H1 (cell line): ENCODE data around the gene FAM177B. TPM values are rescaled to one million over a fixed set of nuclear protein-coding genes. Genes with fewer than 3 reads are reported as not detected.

Source experiments
- CTCF ChIA-PET: fragments of 300-600 bp; sonication (Branson Sonifier 250); formaldehyde crosslinking; loops from one replicate; lab custom pipeline; 2021; ENCODE audit not compliant: partially characterized antibody; lab: Charles Lee
- POLR2A ChIA-PET: fragments of 300-600 bp; sonication (Branson Sonifier 250); formaldehyde crosslinking; loops from one replicate; lab custom pipeline; 2021; ENCODE audit warnings: inconsistent platforms; ENCODE audit not compliant: partially characterized antibody; lab: Charles Lee
- DNase-seq, 2 experiments: peaks; one replicate each; pipeline versions ENCODE4 v3.0.0 to v3.0.0-alpha.2; 2010 to 2022; ENCODE audit warnings: low spot score in 2 of 2, low read depth in 1 of 2, mixed read lengths in 1 of 2
- FAIRE-seq: peaks from 2 replicates; lab custom pipeline; 2011; peaks lifted over from hg19 to GRCh38; lab: Jason Lieb, UNC
- H2AFZ ChIP-seq: 2 replicates; pipeline ENCODE4 v1.8.1; 2012; ENCODE audit warnings: low read length, inconsistent platforms
- H2AK5ac ChIP-seq: 2 replicates; pipeline ENCODE4 v1.6.1; 2013; ENCODE audit warnings: low read depth, low read length
- H2BK120ac ChIP-seq: replicated peaks from 2 replicates; pipeline ENCODE3; 2013; ENCODE audit warnings: low read depth, low read length, inconsistent platforms
- H2BK12ac ChIP-seq: 2 replicates; pipeline ENCODE4 v1.6.1; 2013; ENCODE audit warnings: low read depth, low read length
- H2BK15ac ChIP-seq: 2 replicates; pipeline ENCODE4 v1.6.1; 2013; ENCODE audit warnings: low read length
- H2BK20ac ChIP-seq: 2 replicates; pipeline ENCODE4 v1.6.1; 2013; ENCODE audit warnings: low read length
- H2BK5ac ChIP-seq: 2 replicates; pipeline ENCODE4 v1.6.1; 2013; ENCODE audit warnings: low read depth, low read length
- H3K14ac ChIP-seq: 2 replicates; pipeline ENCODE4 v1.6.1; 2013; ENCODE audit warnings: inconsistent platforms; ENCODE audit not compliant: insufficient read length
- H3K18ac ChIP-seq: 2 replicates; pipeline ENCODE4 v1.6.1; 2013; ENCODE audit warnings: low read length; ENCODE audit errors: extremely low read depth
- H3K23ac ChIP-seq: 2 replicates; pipeline ENCODE4 v1.6.1; 2013; ENCODE audit warnings: inconsistent platforms; ENCODE audit not compliant: insufficient read length
- H3K23me2 ChIP-seq: 2 replicates; pipeline ENCODE4 v1.6.1; 2013; ENCODE audit warnings: low read depth, low read length
- H3K27ac ChIP-seq: 2 replicates; pipeline ENCODE4 v1.6.1; 2011; ENCODE audit warnings: low read depth, low read length, inconsistent platforms
- H3K27me3 ChIP-seq, 4 experiments: replicated peaks in 1 of 4; 1 replicate in 1 of 4; 2 replicates in 3 of 4; pipeline versions ENCODE4 v1.6.1 to v1.8.1; 2011 to 2013; ENCODE audit warnings: low read length in 3 of 4, mild to moderate bottlenecking in 3 of 4, inconsistent platforms in 2 of 4, mixed read lengths in 2 of 4, moderate library complexity in 1 of 4; ENCODE audit not compliant: control insufficient read depth in 3 of 4, insufficient read depth in 3 of 4; ENCODE audit errors: extremely low read depth in 1 of 4
- H3K36me3 ChIP-seq, 4 experiments: 2 replicates each; pipeline versions ENCODE4 v1.6.1 to v1.8.1; 2011 to 2013; ENCODE audit warnings: mild to moderate bottlenecking in 4 of 4, low read length in 3 of 4, moderate library complexity in 2 of 4, control low read depth in 1 of 4, inconsistent platforms in 1 of 4; ENCODE audit not compliant: insufficient read depth in 4 of 4, control insufficient read depth in 2 of 4
- H3K4ac ChIP-seq: replicated peaks from 2 replicates; pipeline ENCODE3; 2013; ENCODE audit warnings: low read length, low read depth, mixed read lengths, inconsistent platforms; ENCODE audit not compliant: insufficient read length
- H3K4me1 ChIP-seq, 4 experiments: replicated peaks in 1 of 4; 1 replicate in 1 of 4; 2 replicates in 3 of 4; pipeline versions ENCODE4 v1.6.1 to v1.8.1; 2011 to 2013; ENCODE audit warnings: low read length in 3 of 4, inconsistent platforms in 2 of 4, mixed read lengths in 1 of 4; ENCODE audit not compliant: insufficient read depth in 4 of 4, control insufficient read depth in 3 of 4
- H3K4me2 ChIP-seq, 2 experiments: 2 replicates each; pipeline versions ENCODE4 v1.6.1 to v1.8.1; 2011 to 2013; ENCODE audit warnings: low read depth in 2 of 2, low read length in 2 of 2, control low read depth in 1 of 2, inconsistent platforms in 1 of 2, mild to moderate bottlenecking in 1 of 2; ENCODE audit not compliant: insufficient read depth in 1 of 2
- H3K4me3 ChIP-seq, 4 experiments: fragments of 200-600, 300-600 bp in 1 of 4; sonication (generic), shearing (Covaris generic), sonication (Bioruptor Twin) in 1 of 4; 2 replicates each; pipeline versions ENCODE4 v1.5.1 to v1.8.1; 2011 to 2016; ENCODE audit warnings: low read length in 4 of 4, low read depth in 3 of 4, control low read depth in 2 of 4, inconsistent platforms in 2 of 4, mild to moderate bottlenecking in 2 of 4, mixed read lengths in 1 of 4, moderate library complexity in 1 of 4; ENCODE audit not compliant: insufficient read depth in 2 of 4; ENCODE audit errors: extremely low read depth in 1 of 4
- H3K56ac ChIP-seq: replicated peaks from 2 replicates; pipeline ENCODE3; 2013; ENCODE audit warnings: low read depth, mild to moderate bottlenecking, mixed read lengths, low read length, inconsistent platforms; ENCODE audit not compliant: insufficient read length
- H3K79me1 ChIP-seq: 2 replicates; pipeline ENCODE4 v1.6.1; 2013; ENCODE audit warnings: low read depth, low read length, control low read depth
- H3K79me2 ChIP-seq, 2 experiments: 2 replicates each; pipeline versions ENCODE4 v1.6.1 to v1.8.1; 2012 to 2013; ENCODE audit warnings: low read length in 2 of 2, mild to moderate bottlenecking in 2 of 2, inconsistent platforms in 1 of 2; ENCODE audit not compliant: insufficient read depth in 2 of 2, control insufficient read depth in 1 of 2
- H3K9ac ChIP-seq, 4 experiments: replicated peaks in 1 of 4; 1 replicate in 1 of 4; 2 replicates in 3 of 4; pipeline versions ENCODE4 v1.6.1 to v1.8.1; 2011 to 2013; ENCODE audit warnings: low read depth in 3 of 4, low read length in 3 of 4, control low read depth in 2 of 4, mild to moderate bottlenecking in 2 of 4, moderate library complexity in 2 of 4, inconsistent platforms in 1 of 4; ENCODE audit errors: extremely low read depth in 1 of 4
- H3K9me3 ChIP-seq, 2 experiments: 2 replicates each; pipeline versions ENCODE4 v1.6.1 to v1.8.1; 2012 to 2013; ENCODE audit warnings: mild to moderate bottlenecking in 2 of 2, moderate library complexity in 2 of 2, control low read depth in 1 of 2, inconsistent platforms in 1 of 2, low read depth in 1 of 2, low read length in 1 of 2, mixed read lengths in 1 of 2; ENCODE audit not compliant: insufficient read depth in 2 of 2
- H4K20me1 ChIP-seq, 2 experiments: replicated peaks in 1 of 2; 2 replicates each; pipeline versions ENCODE3 to v1.8.1; 2011 to 2013; ENCODE audit warnings: inconsistent platforms in 2 of 2, low read length in 2 of 2, mild to moderate bottlenecking in 1 of 2; ENCODE audit not compliant: insufficient read depth in 2 of 2, control insufficient read depth in 1 of 2
- H4K5ac ChIP-seq: 2 replicates; pipeline ENCODE4 v1.6.1; 2013; ENCODE audit warnings: low read length, low read depth, mixed read lengths, inconsistent platforms; ENCODE audit not compliant: insufficient read length
- H4K8ac ChIP-seq: 2 replicates; pipeline ENCODE4 v1.8.0; 2013; ENCODE audit warnings: mild to moderate bottlenecking, moderate library complexity, low read length, inconsistent platforms; ENCODE audit not compliant: insufficient read depth; ENCODE audit errors: extremely low read depth
- H4K91ac ChIP-seq: replicated peaks from 2 replicates; pipeline ENCODE3; 2013; ENCODE audit warnings: low read length, mixed read lengths, inconsistent platforms; ENCODE audit not compliant: insufficient read length
- CEBPB ChIP-seq: IDR thresholded peaks from 2 replicates; pipeline ENCODE4 v1.6.1; 2012; ENCODE audit warnings: low read depth, low read length
- polyA plus RNA-seq, 7 experiments: library from polyadenylated mRNA; depleted of rRNA in 3 of 7; stranded (reverse) in 5 of 7; unstranded in 2 of 7; fragments of >200 nt in 5 of 7; fragments of 200-250 nt in 2 of 7; gene quantifications; 1 replicate in 5 of 7; 2 replicates in 1 of 7; 4 replicates in 1 of 7; pipeline versions ENCODE4 v1.2.1 to v1.2.3, GENCODE V29; 2011 to 2013; ENCODE audit warnings: missing spikeins in 2 of 7, mixed read lengths in 2 of 7
- total RNA-seq: library from RNA; stranded (reverse); fragmentation: NEBNext Ultra II Directional; extraction: Animal tissue kit (Norgen Biotek cat#: 25700); gene quantifications from 2 replicates; pipeline ENCODE4 v1.2.1, GENCODE V29; 2021

Gene FAM177B
- total and polyA plus RNA-seq, 2 of the 8 experiments (the other 6 are each of a cell fraction or from before 2014, with no cell fraction given), result 0.06 TPM; not detected in 1

GRCh38 chr1:222783051-222783450 lies 46.0 kb downstream of the FAM177B start:
- FAIRE-seq (no peak), DNase-seq (no peak)
- Histone ChIP-seq H3K27ac (no peak overlapping the region), H3K4me1 (no peaks in the 10 kb centered on the region), H3K23me2 (no peaks in the 10 kb centered on the region), H3K4ac (no peak overlapping the region), H2BK12ac (no peak overlapping the region), H3K4me3 (no peak overlapping the region), H4K8ac (no peak overlapping the region), H3K4me2 (no peak overlapping the region), H2AK5ac (no peak overlapping the region), H3K79me1 (no peaks in the 10 kb centered on the region), H4K91ac (no peak overlapping the region), H3K23ac (no peak overlapping the region), H2BK5ac (no peak overlapping the region), H2BK15ac (no peak overlapping the region), H2AFZ (no peak overlapping the region), H3K18ac (no peak overlapping the region), H4K20me1 (no peaks in the 10 kb centered on the region), H3K14ac (no peak overlapping the region), H3K79me2 (no peaks in the 10 kb centered on the region), H3K27me3 (peaks cover 0 to 1% (median 0%) of the 10 kb centered on the region in 4 experiments; a peak in 1 of 7 replicates), H4K5ac (no peak overlapping the region), H3K36me3 (no peaks in the 10 kb centered on the region), H2BK120ac (no peak overlapping the region), H3K9ac (no peak overlapping the region), H2BK20ac (no peak overlapping the region), H3K9me3 (no peaks in the 10 kb centered on the region), H3K56ac (no peak overlapping the region)
- ChIA-PET CTCF (interaction anchor here (1.2 to 1.9 kb wide), 3 partner anchors 10 to 351 kb away, joined by 3 to 6 read pairs (median 4); no protein-coding TSS in a partner anchor), POLR2A (no interaction called here)
- TF ChIP-seq CEBPB, result no peak
